Vagina (tissue), 2 donors: ENCODE data around the gene TMEM9. TPM values are rescaled to one million over a fixed set of nuclear protein-coding genes. Genes with fewer than 3 reads are reported as not detected.

ENCODE experiments used
- DNase-seq, 2 donors: peaks; one replicate each; pipeline ENCODE4 v3.0.0-alpha.2; 2017; ENCODE audit errors: extremely low spot score in 2 of 2
- H3K27ac ChIP-seq: fragments of 200-600 bp; sonication (generic); one replicate; pipeline ENCODE4 v1.5.1; 2019
- H3K27me3 ChIP-seq: fragments of 200-600 bp; sonication (generic); one replicate; pipeline ENCODE4 v1.5.1; 2019
- H3K36me3 ChIP-seq, 2 donors: fragments of 200-600 bp; sonication (generic); one replicate each; pipeline ENCODE4 v1.5.1; 2017 to 2019
- H3K4me1 ChIP-seq: fragments of 200-600 bp; sonication (generic); one replicate; pipeline ENCODE4 v1.5.1; 2019
- H3K4me3 ChIP-seq, 2 donors: fragments of 200-600 bp; sonication (generic); 1 replicate in 1 of 2; 2 replicates in 1 of 2; pipeline ENCODE4 v1.5.1; 2016 to 2019
- H3K9me3 ChIP-seq: fragments of 200-600 bp; sonication (generic); one replicate; pipeline ENCODE4 v1.5.1; 2019
- CTCF ChIP-seq, 3 experiments: fragments of 450-650 bp in 2 of 3; fragments of 200-600 bp in 1 of 3; sonication (generic) in 1 of 3; IDR thresholded peaks; one replicate each; pipeline ENCODE4 v1.5.1; 2017 to 2019; ENCODE audit warnings: antibody characterized with exemption in 3 of 3, mild to moderate bottlenecking in 2 of 3, moderate library complexity in 2 of 3
- POLR2A ChIP-seq, 2 donors: fragments of 450-650 bp; IDR thresholded peaks; one replicate each; pipeline ENCODE4 v1.6.1; 2017; ENCODE audit warnings: antibody characterized with exemption in 2 of 2, mild to moderate bottlenecking in 2 of 2, moderate library complexity in 2 of 2
- POLR2AphosphoS5 ChIP-seq, 2 donors: sonication (generic); formaldehyde crosslinking; IDR thresholded peaks; one replicate each; pipeline ENCODE4 v1.9.0; 2017; ENCODE audit warnings: antibody characterized with exemption in 2 of 2, mild to moderate bottlenecking in 2 of 2, low read depth in 1 of 2; ENCODE audit not compliant: insufficient read depth in 1 of 2
- intact Hi-C: fragments of 100-400 bp; cut with DNase I; formaldehyde crosslinking; loops from one replicate; pipeline ENCODE4 v1.15.1; 2023
- total RNA-seq: library from RNA; depleted of rRNA; stranded (reverse); fragments of >200 nt; gene quantifications from one replicate; pipeline ENCODE4 v1.2.3, GENCODE V29; 2016

The TMEM9 gene
- total RNA-seq, 1 donor from 2014 or later, result 58.7 TPM

GRCh38 chr1:201125800-201126199 lies 28.5 kb downstream of the TMEM9 start:
- TF ChIP-seq POLR2AphosphoS5 (IDR thresholded peaks at IDR 0.05; ENCODE audit: insufficient read depth in 1 of 2, low read depth in 1 of 2), result peak in 1 of 2 donors; percentile 21
- TF ChIP-seq POLR2A (IDR thresholded peaks at IDR 0.05), result no peak
- H3K4me1 ChIP-seq, result no peaks in the 10 kb centered on the region
- H3K36me3 ChIP-seq, result no peaks in the 10 kb centered on the region
- intact Hi-C loops, result no loop called here
- no peak overlapping the region for H3K27ac ChIP-seq
- no peak for DNase-seq
- H3K27me3 ChIP-seq, result no peaks in the 10 kb centered on the region
- no peaks in the 10 kb centered on the region for H3K9me3 ChIP-seq
- H3K4me3 ChIP-seq, result no peak overlapping the region

GRCh38 chr1:201125019-201125418 lies 29.3 kb downstream of the TMEM9 start:
- Histone ChIP-seq H3K9me3 (no peaks in the 10 kb centered on the region), H3K27me3 (no peaks in the 10 kb centered on the region), H3K36me3 (no peaks in the 10 kb centered on the region), H3K4me1 (no peaks in the 10 kb centered on the region), H3K27ac (no peak overlapping the region), H3K4me3 (no peak overlapping the region)
- intact Hi-C loops, result no loop called here
- TF ChIP-seq CTCF (IDR thresholded peaks at IDR 0.05) (no peak), POLR2A (IDR thresholded peaks at IDR 0.05) (no peak), POLR2AphosphoS5 (IDR thresholded peaks at IDR 0.05; ENCODE audit: insufficient read depth in 1 of 2, low read depth in 1 of 2) (no peak)
- DNase-seq, result no peak

DNA sequence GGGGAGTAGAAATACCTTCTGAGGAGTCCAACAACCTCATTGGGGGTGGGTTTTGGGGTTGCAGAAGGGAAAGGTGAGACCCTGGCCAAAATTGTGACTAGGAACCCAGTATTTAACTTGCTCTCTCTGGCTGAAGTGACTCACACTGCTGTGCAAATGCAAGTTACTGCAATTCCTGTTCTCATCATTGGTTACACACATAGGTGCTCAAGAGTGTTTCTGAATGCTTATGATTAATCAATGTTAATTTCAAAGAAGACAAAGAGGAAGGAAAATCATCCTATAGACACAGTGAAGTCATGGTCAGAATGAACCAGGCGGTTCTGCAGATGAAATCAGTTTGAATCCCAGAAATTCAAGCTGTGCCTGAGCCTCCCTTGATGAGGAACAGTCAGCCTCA lies 30.4 kb downstream of the TMEM9 start:
- H3K36me3 ChIP-seq, result no peaks in the 10 kb centered on the region
- TF ChIP-seq POLR2A (IDR thresholded peaks at IDR 0.05), result no peak
- no peak for TF ChIP-seq CTCF (IDR thresholded peaks at IDR 0.05)
- no peak for TF ChIP-seq POLR2AphosphoS5 (IDR thresholded peaks at IDR 0.05; ENCODE audit: insufficient read depth in 1 of 2, low read depth in 1 of 2)
- no peak overlapping the region for H3K4me3 ChIP-seq
- no peaks in the 10 kb centered on the region for H3K27me3 ChIP-seq
- DNase-seq, result no peak
- H3K4me1 ChIP-seq, result no peaks in the 10 kb centered on the region
- intact Hi-C loops, result loop anchor here (2.0 kb wide), 1 partner anchor 69 kb away; no protein-coding TSS in a partner anchor
- H3K27ac ChIP-seq, result no peak overlapping the region
- no peaks in the 10 kb centered on the region for H3K9me3 ChIP-seq

GRCh38 chr1:201122321-201122957 lies 31.8 kb downstream of the TMEM9 start:
- Histone ChIP-seq H3K27me3 (no peaks in the 10 kb centered on the region), H3K4me1 (no peaks in the 10 kb centered on the region), H3K36me3 (no peaks in the 10 kb centered on the region), H3K4me3 (no peak overlapping the region), H3K9me3 (no peaks in the 10 kb centered on the region), H3K27ac (no peak overlapping the region)
- TF ChIP-seq CTCF (IDR thresholded peaks at IDR 0.05) (no peak), POLR2A (IDR thresholded peaks at IDR 0.05) (no peak), POLR2AphosphoS5 (IDR thresholded peaks at IDR 0.05; ENCODE audit: insufficient read depth in 1 of 2, low read depth in 1 of 2) (no peak)
- intact Hi-C loops, result loop anchor here (2.0 kb wide), 1 partner anchor 68 kb away; no protein-coding TSS in a partner anchor
- DNase-seq, result no peak

GRCh38 chr1:201119206-201120197 lies 34.8 kb downstream of the TMEM9 start:
- no peak for DNase-seq
- intact Hi-C loops, result no loop called here

More at GRCh38 chr1:201119206-201120197, 34.8 kb downstream of the TMEM9 start:
- H3K36me3 ChIP-seq, result no peaks in the 10 kb centered on the region
- no peaks in the 10 kb centered on the region for H3K27me3 ChIP-seq
- H3K4me3 ChIP-seq, result no peak overlapping the region
- peaks cover under 1% of the 10 kb centered on the region for H3K4me1 ChIP-seq
- TF ChIP-seq CTCF (IDR thresholded peaks at IDR 0.05), result no peak
- TF ChIP-seq POLR2AphosphoS5 (IDR thresholded peaks at IDR 0.05; ENCODE audit: insufficient read depth in 1 of 2, low read depth in 1 of 2), result no peak
- TF ChIP-seq POLR2A (IDR thresholded peaks at IDR 0.05), result no peak
- no peak overlapping the region for H3K27ac ChIP-seq
- H3K9me3 ChIP-seq, result no peaks in the 10 kb centered on the region
